K562 (cell line): Measurements from ENCODE around the gene MAK. TPM values are rescaled to one million over a fixed set of nuclear protein-coding genes. Genes with fewer than 3 reads are reported as not detected.
A peak's percentile ranks its signal among the peaks of the same experiment; 100 is the strongest.

Experiments
- CBX8 ChIP-seq: fragments of 200-600 bp; sonication (generic); IDR thresholded peaks from 2 replicates; pipeline ENCODE4 v1.6.1; 2012; ENCODE audit warnings: borderline replicate concordance, mixed run types, low read depth, mild to moderate bottlenecking, moderate library complexity, mixed read lengths, low read length, control low read depth, inconsistent platforms; ENCODE audit not compliant: poor library complexity, severe bottlenecking; ENCODE audit errors: extremely low read depth
- CREB1 ChIP-seq, 2 experiments: sonication (generic) in 1 of 2; formaldehyde crosslinking in 1 of 2; IDR thresholded peaks; 2 replicates each; pipeline versions ENCODE4 v1.6.1 to v1.8.0; 2012 to 2022; ENCODE audit warnings: inconsistent platforms in 1 of 2, mild to moderate bottlenecking in 1 of 2, missing genetic modification reagents in 1 of 2, moderate library complexity in 1 of 2
- ELK3 ChIP-seq: fragments of 450-650 bp; formaldehyde crosslinking; IDR thresholded peaks from 2 replicates; pipeline ENCODE4 v1.4.0; 2020; ENCODE audit warnings: mild to moderate bottlenecking
- FOXP1 ChIP-seq: sonication (generic); formaldehyde crosslinking; IDR thresholded peaks from 2 replicates; pipeline ENCODE4 v1.8.0; 2022; ENCODE audit warnings: mild to moderate bottlenecking, missing genetic modification reagents
- GABPB2 ChIP-seq: fragments of 250-450 bp; sonication (Bioruptor Pico); conservative IDR thresholded peaks from 2 replicates; pipeline ENCODE4 v1.5.1; 2021; ENCODE audit warnings: mild to moderate bottlenecking
- KDM4B ChIP-seq, 2 experiments: fragments of 450-650 bp in 1 of 2; sonication (generic) in 1 of 2; IDR thresholded peaks; 2 replicates each; pipeline ENCODE4 v1.6.1; 2016 to 2017; ENCODE audit warnings: borderline replicate concordance in 2 of 2, antibody characterized with exemption in 1 of 2, low read depth in 1 of 2, mild to moderate bottlenecking in 1 of 2
- LCOR ChIP-seq: sonication (generic); formaldehyde crosslinking; IDR thresholded peaks from 2 replicates; pipeline ENCODE4 v1.8.0; 2022; ENCODE audit warnings: mild to moderate bottlenecking, missing genetic modification reagents
- NBN ChIP-seq: fragments of 450-650 bp; IDR thresholded peaks from 2 replicates; pipeline ENCODE4 v1.6.1; 2016; ENCODE audit warnings: low read depth, mild to moderate bottlenecking
- NFIX ChIP-seq: fragments of 250-450 bp; sonication (Bioruptor Pico); IDR thresholded peaks from 2 replicates; pipeline ENCODE4 v1.4.0; 2020; ENCODE audit warnings: low read depth, mild to moderate bottlenecking, moderate library complexity
- NR0B1 ChIP-seq: fragments of 450-650 bp; IDR thresholded peaks from one replicate; pipeline ENCODE4 v1.6.1; 2018; ENCODE audit warnings: mild to moderate bottlenecking, moderate library complexity; ENCODE audit not compliant: partially characterized antibody
- PATZ1 ChIP-seq: fragments of 250-450 bp; sonication (Bioruptor Pico); IDR thresholded peaks from 2 replicates; pipeline ENCODE4 v1.5.0; 2020; ENCODE audit warnings: mild to moderate bottlenecking, borderline replicate concordance
- RBFOX2 ChIP-seq: fragments of 200-400 bp; formaldehyde crosslinking; IDR thresholded peaks from 2 replicates; pipeline ENCODE4 v1.6.1; 2017; ENCODE audit warnings: low read depth, mild to moderate bottlenecking, low read length, moderate library complexity
- TAF9B ChIP-seq: fragments of 450-650 bp; IDR thresholded peaks from 2 replicates; pipeline ENCODE4 v1.6.1; 2018; ENCODE audit warnings: mild to moderate bottlenecking; ENCODE audit not compliant: partially characterized antibody
- THRAP3 ChIP-seq: fragments of 450-650 bp; IDR thresholded peaks from 2 replicates; pipeline ENCODE4 v1.6.1; 2016; ENCODE audit warnings: mild to moderate bottlenecking, inconsistent platforms, borderline replicate concordance
- ZBTB26 ChIP-seq: fragments of 450-650 bp; formaldehyde crosslinking; IDR thresholded peaks from 2 replicates; pipeline ENCODE4 v1.4.0; 2022; ENCODE audit warnings: missing genetic modification characterization
- ZNF232 ChIP-seq: sonication (generic); formaldehyde crosslinking; IDR thresholded peaks from 2 replicates; pipeline ENCODE4 v1.8.0; 2022; ENCODE audit warnings: mild to moderate bottlenecking, missing genetic modification reagents
- ZNF41 ChIP-seq: fragments of 250-450 bp; sonication (Bioruptor Pico); conservative IDR thresholded peaks from 2 replicates; pipeline ENCODE4 v1.4.0; 2020; ENCODE audit warnings: mild to moderate bottlenecking
- ZNF512 ChIP-seq: IDR thresholded peaks from 2 replicates; pipeline ENCODE4 v1.6.1; 2016; ENCODE audit warnings: missing genetic modification characterization, missing compliant biosample characterization
- ZNF707 ChIP-seq: fragments of 250-450 bp; sonication (Bioruptor Pico); conservative IDR thresholded peaks from 2 replicates; pipeline ENCODE4 v1.8.0; 2022; ENCODE audit warnings: inconsistent platforms, mild to moderate bottlenecking, moderate library complexity
- polyA plus RNA-seq, 8 experiments: library from polyadenylated mRNA; depleted of rRNA in 4 of 8; stranded (reverse) in 5 of 8; unstranded in 3 of 8; fragments of >200 nt; fragmentation: Nextera tagmentation in 2 of 8; fragmentation: Illumina TruSeq in 1 of 8; extraction: Ambion mirVana in 2 of 8; extraction: Trizol in 1 of 8; gene quantifications; 2 replicates each; pipeline versions ENCODE4 v1.2.1 to v1.2.3, GENCODE V29; 2011 to 2014; ENCODE audit warnings: inconsistent platforms in 1 of 8, missing spikeins in 1 of 8
- total RNA-seq, 7 experiments: library from RNA; depleted of rRNA in 6 of 7; stranded (reverse); fragments of >200 nt in 6 of 7; fragmentation: Illumina TruSeq in 2 of 7; extraction: Trizol in 2 of 7; gene quantifications; 2 replicates each; pipeline versions ENCODE4 v1.2.1 to v1.2.3, GENCODE V29; 2011 to 2021; ENCODE audit warnings: low replicate concordance in 1 of 7

MAK gene
- total and polyA plus RNA-seq, 9 of the 15 experiments (the other 6 are each of a cell fraction or from before 2014, with no cell fraction given): 0.25 to 1.1 (median 0.53) TPM

GRCh38 chr6:10722820-10723566 is 115.3 kb downstream of the MAK start, which contains the start of gene TMEM14C (continued):
- no peak for TF ChIP-seq CBX8
- no peak for TF ChIP-seq ZNF41
- 0 out of 4 replicates have a peak, but pooled peaks of 1 of the 2 experiments have one; percentile 58 for TF ChIP-seq KDM4B (IDR thresholded peaks at IDR 0.05; ENCODE audit: borderline replicate concordance in 2 of 2, low read depth in 1 of 2)
- TF ChIP-seq ZNF232 (CRISPR knock-in tag): no peak
- TF ChIP-seq ELK3 (CRISPR knock-in tag): no peak
- no peak for TF ChIP-seq ZNF512 (tag)
- no peak for TF ChIP-seq NFIX (CRISPR knock-in tag)
- peak; percentile 87 for TF ChIP-seq TAF9B
- no peak for TF ChIP-seq GABPB2 (CRISPR knock-in tag)
- TF ChIP-seq RBFOX2: peak; percentile 97
- TF ChIP-seq PATZ1 (CRISPR knock-in tag): no peak
- TF ChIP-seq FOXP1 (CRISPR knock-in tag): no peak; the same call in 1 of the 2 replicates
- TF ChIP-seq NBN: no peak; the same call in 1 of the 2 replicates
- peak; percentile 65 for TF ChIP-seq CREB1 (IDR thresholded peaks at IDR 0.05)
- peak; percentile 68; the same call in 1 of the 2 replicates for TF ChIP-seq CREB1 (CRISPR knock-in tag; IDR thresholded peaks at IDR 0.05)
- TF ChIP-seq THRAP3: no peak; the same call in 1 of the 2 replicates
- TF ChIP-seq NR0B1: no peak
- no peak for TF ChIP-seq ZNF707 (CRISPR knock-in tag)
- no peak for TF ChIP-seq ZBTB26 (CRISPR knock-in tag)
- TF ChIP-seq LCOR (CRISPR knock-in tag): peak; percentile 92; the same call in 1 of the 2 replicates
